ENCODE data around the gene RIMBP2. TPM values are rescaled to one million over a fixed set of nuclear protein-coding genes. Genes with fewer than 3 reads are reported as not detected.

RIMBP2 gene
- total RNA-seq, 1 experiment from 2014 or later: not detected

GRCh38 chr12:130704606-130705005 is 11.5 kb downstream of the RIMBP2 start:
- H3K36me3 Mint-ChIP-seq (ENCODE audit: insufficient read depth, unreplicated experiment): no peaks in the 10 kb centered on the region
- intact Hi-C loops (cut with micrococcal nuclease): no loop called here
- ChIA-PET POLR2A (interaction anchor here (0.5 kb wide), 1 partner anchor 311 kb away, joined by 3 read pairs; no protein-coding TSS in a partner anchor), CTCF (interaction anchor here (0.6 kb wide), 1 partner anchor 9 kb away, joined by 3 read pairs; no protein-coding TSS in a partner anchor)
- peaks cover 44% of the 10 kb centered on the region for H3K27me3 Mint-ChIP-seq (ENCODE audit: insufficient read depth, unreplicated experiment)
- no peak for DNase-seq (ENCODE audit: unreplicated experiment)
- no peaks in the 10 kb centered on the region for H3K4me1 Mint-ChIP-seq (ENCODE audit: insufficient read depth, unreplicated experiment)
- BruUV-seq (replicated peaks): no TSS peak
- TF ChIP-seq CTCF (IDR thresholded peaks at IDR 0.05; ENCODE audit: unreplicated experiment): no peak
- no peak overlapping the region for H3K27ac Mint-ChIP-seq (ENCODE audit: low read depth, unreplicated experiment)
- H3K4me3 Mint-ChIP-seq (ENCODE audit: unreplicated experiment): no peak overlapping the region
- no peaks in the 10 kb centered on the region for H3K9me3 Mint-ChIP-seq (ENCODE audit: unreplicated experiment)

GRCh38 chr12:130703733-130704375 is 12.2 kb downstream of the RIMBP2 start:
- POLR2A ChIA-PET: interaction anchor here (0.5 kb wide), 1 partner anchor 311 kb away, joined by 3 read pairs; no protein-coding TSS in a partner anchor
- peaks cover 43% of the 10 kb centered on the region for H3K27me3 Mint-ChIP-seq (ENCODE audit: insufficient read depth, unreplicated experiment)
- H3K36me3 Mint-ChIP-seq (ENCODE audit: insufficient read depth, unreplicated experiment): no peaks in the 10 kb centered on the region
- no peaks in the 10 kb centered on the region for H3K9me3 Mint-ChIP-seq (ENCODE audit: unreplicated experiment)
- no peak for TF ChIP-seq CTCF (IDR thresholded peaks at IDR 0.05; ENCODE audit: unreplicated experiment)
- intact Hi-C loops (cut with micrococcal nuclease): no loop called here
- no peak overlapping the region for H3K27ac Mint-ChIP-seq (ENCODE audit: low read depth, unreplicated experiment)
- DNase-seq (ENCODE audit: unreplicated experiment): no peak
- CTCF ChIA-PET: interaction anchor here (0.6 kb wide), 1 partner anchor 10 kb away, joined by 3 read pairs; no protein-coding TSS in a partner anchor
- H3K4me1 Mint-ChIP-seq (ENCODE audit: insufficient read depth, unreplicated experiment): no peaks in the 10 kb centered on the region
- BruUV-seq (replicated peaks): no TSS peak
- no peak overlapping the region for H3K4me3 Mint-ChIP-seq (ENCODE audit: unreplicated experiment)

DNA sequence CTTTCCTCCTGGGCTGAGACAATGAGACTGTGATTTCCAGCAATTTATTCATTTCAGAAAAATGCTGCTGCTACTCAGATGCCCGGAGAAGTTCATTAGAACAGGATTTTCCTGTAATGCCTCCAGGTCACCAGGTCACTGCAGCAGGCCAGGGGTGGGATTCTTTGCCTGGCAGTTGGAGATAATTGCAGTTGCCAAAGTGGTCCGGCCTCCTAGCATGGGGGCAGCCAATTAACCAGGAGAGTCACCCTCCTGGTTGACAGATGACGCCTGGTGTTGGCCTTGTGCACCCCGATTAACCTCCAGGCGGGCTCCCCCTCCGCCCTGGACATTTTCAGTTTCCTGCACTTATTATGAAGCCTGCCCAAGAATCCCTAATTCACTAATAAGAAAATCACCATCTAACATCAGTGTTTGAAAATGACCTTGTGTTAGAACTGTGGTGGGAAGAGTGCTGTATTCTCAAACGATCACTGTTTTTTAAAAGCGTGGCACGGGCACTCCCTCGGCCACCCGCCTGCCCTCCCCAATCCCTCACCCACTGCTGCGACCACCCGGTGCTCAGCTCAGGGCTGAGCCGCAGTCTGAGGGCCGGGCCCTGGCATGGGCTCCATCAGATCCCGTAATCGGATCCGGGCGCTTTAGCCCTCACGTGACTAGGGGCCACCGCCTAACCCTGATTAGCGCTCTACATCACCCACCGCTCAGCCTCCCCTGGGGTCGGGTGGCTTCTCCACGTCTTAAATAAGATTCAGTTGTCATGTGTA is 12.9 kb downstream of the RIMBP2 start:
- no peak overlapping the region for H3K4me3 Mint-ChIP-seq (ENCODE audit: unreplicated experiment)
- intact Hi-C loops (cut with micrococcal nuclease): no loop called here
- no TSS peak for BruUV-seq (replicated peaks)
- no peaks in the 10 kb centered on the region for H3K9me3 Mint-ChIP-seq (ENCODE audit: unreplicated experiment)
- H3K27me3 Mint-ChIP-seq (ENCODE audit: insufficient read depth, unreplicated experiment): peaks cover 44% of the 10 kb centered on the region
- no peak for DNase-seq (ENCODE audit: unreplicated experiment)
- ChIA-PET POLR2A (no interaction called here), CTCF (no interaction called here)
- no peak overlapping the region for H3K27ac Mint-ChIP-seq (ENCODE audit: low read depth, unreplicated experiment)
- no peaks in the 10 kb centered on the region for H3K36me3 Mint-ChIP-seq (ENCODE audit: insufficient read depth, unreplicated experiment)
- H3K4me1 Mint-ChIP-seq (ENCODE audit: insufficient read depth, unreplicated experiment): no peaks in the 10 kb centered on the region
- no peak for TF ChIP-seq CTCF (IDR thresholded peaks at IDR 0.05; ENCODE audit: unreplicated experiment)

GRCh38 chr12:130701402-130701744 is 14.7 kb downstream of the RIMBP2 start:
- Mint-ChIP-seq H3K27me3 (ENCODE audit: insufficient read depth, unreplicated experiment) (peaks cover 49% of the 10 kb centered on the region), H3K4me3 (ENCODE audit: unreplicated experiment) (no peak overlapping the region), H3K9me3 (ENCODE audit: unreplicated experiment) (no peaks in the 10 kb centered on the region), H3K4me1 (ENCODE audit: insufficient read depth, unreplicated experiment) (no peaks in the 10 kb centered on the region), H3K36me3 (ENCODE audit: insufficient read depth, unreplicated experiment) (no peaks in the 10 kb centered on the region), H3K27ac (ENCODE audit: low read depth, unreplicated experiment) (no peak overlapping the region)
- no peak for DNase-seq (ENCODE audit: unreplicated experiment)
- ChIA-PET POLR2A (no interaction called here), CTCF (no interaction called here)
- intact Hi-C loops (cut with micrococcal nuclease): no loop called here
- BruUV-seq (replicated peaks): no TSS peak
- no peak for TF ChIP-seq CTCF (IDR thresholded peaks at IDR 0.05; ENCODE audit: unreplicated experiment)

Data from MCF 10A (cell line).